Tibial nerve (tissue), 4 donors: ENCODE data around the gene KRT86. TPM values are rescaled to one million over a fixed set of nuclear protein-coding genes. Genes with fewer than 3 reads are reported as not detected.

Experiments
- DNase-seq, 2 donors: peaks; one replicate each; pipeline ENCODE4 v3.0.0-alpha.2; 2019; ENCODE audit warnings: low spot score in 2 of 2
- H3K27ac ChIP-seq, 4 donors: fragments of 200-600 bp; sonication (generic) in 3 of 4; one replicate each; pipeline ENCODE4 v1.5.1; 2017 to 2019; ENCODE audit warnings: mild to moderate bottlenecking in 1 of 4
- H3K27me3 ChIP-seq, 2 donors: fragments of 200-600 bp; sonication (generic) in 1 of 2; one replicate each; pipeline versions ENCODE4 v1.5.1 to v1.6.0; 2017 to 2019
- H3K36me3 ChIP-seq, 3 donors: fragments of 200-600 bp; sonication (generic); one replicate each; pipeline ENCODE4 v1.5.1; 2018 to 2019
- H3K4me1 ChIP-seq, 4 donors: fragments of 200-600 bp; sonication (generic) in 3 of 4; one replicate each; pipeline ENCODE4 v1.5.1; 2017 to 2019
- H3K4me3 ChIP-seq, 4 donors: fragments of 200-600 bp; sonication (generic) in 3 of 4; one replicate each; pipeline ENCODE4 v1.5.1; 2017 to 2019; ENCODE audit warnings: mild to moderate bottlenecking in 1 of 4, moderate library complexity in 1 of 4
- H3K9me3 ChIP-seq, 4 donors: fragments of 200-600 bp; sonication (generic) in 3 of 4; one replicate each; pipeline ENCODE4 v1.5.1; 2017 to 2019
- CTCF ChIP-seq, 5 experiments: fragments of 200-600 bp in 3 of 5; fragments of 450-650 bp in 2 of 5; sonication (generic) in 3 of 5; IDR thresholded peaks; one replicate each; pipeline ENCODE4 v1.5.1; 2016 to 2019; ENCODE audit warnings: antibody characterized with exemption in 5 of 5, mild to moderate bottlenecking in 3 of 5, moderate library complexity in 2 of 5
- EP300 ChIP-seq, 2 donors: sonication (generic); formaldehyde crosslinking; IDR thresholded peaks; one replicate each; pipeline ENCODE4 v1.6.1; 2017; ENCODE audit warnings: antibody characterized with exemption in 2 of 2, mild to moderate bottlenecking in 1 of 2
- POLR2A ChIP-seq, 2 donors: fragments of 450-650 bp; IDR thresholded peaks; one replicate each; pipeline ENCODE4 v1.6.1; 2017; ENCODE audit warnings: antibody characterized with exemption in 2 of 2, mild to moderate bottlenecking in 2 of 2, moderate library complexity in 2 of 2
- WGBS, 2 donors: methylation state at CpG; one replicate each; pipeline ENCODE4 v1.1.5; 2018; 5-methylcytosine and 5-hydroxymethylcytosine counted together
- total RNA-seq, 4 donors: library from RNA; depleted of rRNA; stranded (reverse); fragments of >200 nt; gene quantifications; one replicate each; pipeline ENCODE4 v1.1.0, GENCODE V29; 2016

KRT86 gene
- total RNA-seq, 4 donors from 2014 or later = not detected

- no peak for DNase-seq
- Histone ChIP-seq H3K4me3 (no peak overlapping the region), H3K36me3 (no peaks in the 10 kb centered on the region), H3K4me1 (peaks cover 0 to 13% (median 6%) of the 10 kb centered on the region in 4 donors), H3K27me3 (peaks cover 0 to 3% of the 10 kb centered on the region in 2 donors), H3K9me3 (peaks cover 0 to 1% (median 0%) of the 10 kb centered on the region in 4 donors), H3K27ac (no peak overlapping the region)
- 43 to 50% methylated on average over 6 of the region's 6 CpGs for WGBS, 2 donors
- TF ChIP-seq CTCF (IDR thresholded peaks at IDR 0.05) = no peak
- TF ChIP-seq EP300 (IDR thresholded peaks at IDR 0.05) = no peak
- no peak for TF ChIP-seq POLR2A (IDR thresholded peaks at IDR 0.05)
Measured at GRCh38 chr12:52349196-52349595, 74.8 kb downstream of the KRT86 start.

- H3K9me3 ChIP-seq = no peaks in the 10 kb centered on the region
- DNase-seq = no peak
- peaks cover 0 to 18% (median 6%) of the 10 kb centered on the region in 4 donors for H3K4me1 ChIP-seq
- 92 to 94% methylated on average over 8 of the region's 8 CpGs for WGBS, 2 donors
- no peak overlapping the region for H3K4me3 ChIP-seq
- no peaks in the 10 kb centered on the region for H3K36me3 ChIP-seq
- H3K27ac ChIP-seq = no peak overlapping the region
- no peak for TF ChIP-seq POLR2A (IDR thresholded peaks at IDR 0.05)
- no peak for TF ChIP-seq CTCF (IDR thresholded peaks at IDR 0.05)
- TF ChIP-seq EP300 (IDR thresholded peaks at IDR 0.05) = no peak
- peaks cover 0 to 3% of the 10 kb centered on the region in 2 donors for H3K27me3 ChIP-seq
Measured at GRCh38 chr12:52350021-52350620, 75.7 kb downstream of the KRT86 start.

- 89 to 95% methylated on average over 5 of the region's 5 CpGs for WGBS, 2 donors
- H3K9me3 ChIP-seq = no peaks in the 10 kb centered on the region
- DNase-seq = no peak
- H3K27ac ChIP-seq = peak overlapping the region in 1 of 4 donors; percentile 41
- no peaks in the 10 kb centered on the region for H3K36me3 ChIP-seq
- no peak overlapping the region for H3K4me3 ChIP-seq
- H3K27me3 ChIP-seq = peaks cover 0 to 3% of the 10 kb centered on the region in 2 donors
- H3K4me1 ChIP-seq = peaks cover 0 to 18% (median 6%) of the 10 kb centered on the region in 4 donors
- TF ChIP-seq POLR2A (IDR thresholded peaks at IDR 0.05) (no peak), EP300 (IDR thresholded peaks at IDR 0.05) (no peak), CTCF (IDR thresholded peaks at IDR 0.05) (no peak)
Measured at GRCh38 chr12:52350786-52351185, 76.3 kb downstream of the KRT86 start.

- Histone ChIP-seq H3K4me3 (no peak overlapping the region), H3K9me3 (no peaks in the 10 kb centered on the region), H3K4me1 (peaks cover 0 to 18% (median 6%) of the 10 kb centered on the region in 4 donors), H3K27me3 (peaks cover 0 to 3% of the 10 kb centered on the region in 2 donors), H3K27ac (peak overlapping the region in 2 of 4 donors; percentile 11 to 41), H3K36me3 (no peaks in the 10 kb centered on the region)
- no peak for DNase-seq
- 33 to 41% methylated on average over 9 of the region's 9 CpGs for WGBS, 2 donors
- TF ChIP-seq EP300 (IDR thresholded peaks at IDR 0.05) = no peak
- TF ChIP-seq CTCF (IDR thresholded peaks at IDR 0.05) = no peak
- no peak for TF ChIP-seq POLR2A (IDR thresholded peaks at IDR 0.05)
Measured at GRCh38 chr12:52351196-52352059, 77.0 kb downstream of the KRT86 start.

GRCh38 chr12:52352951-52353350, 78.5 kb downstream of the KRT86 start:
- WGBS, 2 donors = 86 to 100% methylated on average over 2 of the region's 2 CpGs
- no peaks in the 10 kb centered on the region for H3K36me3 ChIP-seq
- no peak overlapping the region for H3K4me3 ChIP-seq
- no peaks in the 10 kb centered on the region for H3K9me3 ChIP-seq
- peaks cover 0 to 18% (median 6%) of the 10 kb centered on the region in 4 donors for H3K4me1 ChIP-seq
- TF ChIP-seq POLR2A (IDR thresholded peaks at IDR 0.05) (no peak), EP300 (IDR thresholded peaks at IDR 0.05) (no peak), CTCF (IDR thresholded peaks at IDR 0.05) (no peak)
- no peak for DNase-seq
- H3K27ac ChIP-seq = no peak overlapping the region
- peaks cover 0 to 6% of the 10 kb centered on the region in 2 donors for H3K27me3 ChIP-seq
